ENCODE data around the gene HOXC5. TPM values are rescaled to one million over a fixed set of nuclear protein-coding genes. Genes with fewer than 3 reads are reported as not detected.

The HOXC5 gene
- total and polyA plus RNA-seq, 4 donors, result not detected

- Histone ChIP-seq H3K4me3 (ENCODE audit: low read depth in 1 of 3, low read length in 3 of 3) (no peak overlapping the region), H3K27ac (ENCODE audit: low read depth in 1 of 2, low read length in 2 of 2) (no peak overlapping the region), H3K9ac (ENCODE audit: low read depth in 1 of 2, low read length in 2 of 2) (no peak overlapping the region), H3K9me3 (ENCODE audit: control insufficient read depth in 4 of 4, low read length in 3 of 4) (no peaks in the 10 kb centered on the region), H3K4me1 (ENCODE audit: control insufficient read depth in 4 of 4, insufficient read depth in 4 of 4, low read length in 3 of 4) (no peaks in the 10 kb centered on the region), H3K36me3 (ENCODE audit: control insufficient read depth in 4 of 4, insufficient read depth in 3 of 4, low read depth in 1 of 4, low read length in 3 of 4) (no peaks in the 10 kb centered on the region), H3K27me3 (ENCODE audit: control insufficient read depth in 4 of 4, insufficient read depth in 4 of 4, low read length in 3 of 4) (peaks cover 10 to 38% (median 21%) of the 10 kb centered on the region in 4 donors)
- DNase-seq (ENCODE audit: low spot score), result no peak
- no peak for TF ChIP-seq SP1 (IDR thresholded peaks at IDR 0.05)
- TF ChIP-seq FOXA2 (IDR thresholded peaks at IDR 0.05), result no peak
- no peak for TF ChIP-seq NR2F2 (IDR thresholded peaks at IDR 0.05)
- TF ChIP-seq ZBTB33 (IDR thresholded peaks at IDR 0.05), result no peak
- no peak for TF ChIP-seq GABPA (IDR thresholded peaks at IDR 0.05 in 1 of 2, conservative IDR thresholded peaks at IDR 0.05 in 1 of 2)
- no peak for TF ChIP-seq EGR1 (IDR thresholded peaks at IDR 0.05; ENCODE audit: low read depth in 2 of 2)
- no peak for TF ChIP-seq HNF4G (IDR thresholded peaks at IDR 0.05)
- no peak for TF ChIP-seq MAX (IDR thresholded peaks at IDR 0.05)
- no peak for TF ChIP-seq REST (IDR thresholded peaks at IDR 0.05)
- no peak for TF ChIP-seq CTCF (IDR thresholded peaks at IDR 0.05; ENCODE audit: low read depth, low read length, missing input control)
- no peak for TF ChIP-seq YY1 (IDR thresholded peaks at IDR 0.05)
- no peak for TF ChIP-seq RAD21 (IDR thresholded peaks at IDR 0.05)
- TF ChIP-seq HNF4A (conservative IDR thresholded peaks at IDR 0.05), result no peak
- TF ChIP-seq FOXA1 (IDR thresholded peaks at IDR 0.05), result no peak
- TF ChIP-seq JUND (IDR thresholded peaks at IDR 0.05), result no peak
- TF ChIP-seq RXRA (IDR thresholded peaks at IDR 0.05), result no peak
- no peak for TF ChIP-seq ATF3 (IDR thresholded peaks at IDR 0.05)
- TF ChIP-seq TAF1 (conservative IDR thresholded peaks at IDR 0.05), result no peak
Observed at GRCh38 chr12:54045401-54045800, 12.6 kb downstream of the HOXC5 start.

All from liver (tissue), 9 donors.